SIG-M5 treated with dmso at 0.1 percent for 504 hours (cell line): ENCODE data around the gene KCNC2.
"Not testable (repeated sequence)": the region's sequence is repeated elsewhere in the genome, so short reads cannot be mapped to it uniquely, and the experiment has no call there.

ENCODE experiments used
- DNase-seq: peaks from one replicate; lab custom pipeline; 2025; ENCODE audit not compliant: unreplicated experiment; lab: John Stamatoyannopoulos, UW

Gene KCNC2

GRCh38 chr12:75209812-75210138, at the start of gene KCNC2:
Gene KCNC2, minus strand, starts transcription at chr12:75209839.
- no peak for DNase-seq

GRCh38 chr12:75259143-75259542, 49.5 kb upstream of the KCNC2 start:
- no peak for DNase-seq

DNA sequence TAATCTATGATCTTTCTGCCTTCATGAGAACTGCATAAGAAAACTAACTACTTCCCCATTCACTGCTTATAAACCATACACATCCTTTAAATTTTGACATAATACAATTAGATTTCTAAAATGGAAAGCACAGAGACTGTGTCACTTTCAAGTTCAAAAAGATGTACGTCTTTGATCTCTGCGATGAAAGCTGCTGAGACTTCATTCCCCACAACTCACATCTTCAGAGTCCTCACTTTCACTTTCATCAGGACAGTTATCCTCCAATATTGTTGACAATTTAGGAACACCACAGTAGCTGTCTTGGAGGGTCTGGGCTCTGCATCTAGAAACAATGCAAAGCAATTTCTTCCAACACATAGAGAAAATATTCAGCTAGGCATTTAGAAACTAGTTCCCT, 47.9 kb upstream of the KCNC2 start:
- DNase-seq: no peak

GRCh38 chr12:75245108-75245507, 35.5 kb upstream of the KCNC2 start:
- no peak for DNase-seq

DNA sequence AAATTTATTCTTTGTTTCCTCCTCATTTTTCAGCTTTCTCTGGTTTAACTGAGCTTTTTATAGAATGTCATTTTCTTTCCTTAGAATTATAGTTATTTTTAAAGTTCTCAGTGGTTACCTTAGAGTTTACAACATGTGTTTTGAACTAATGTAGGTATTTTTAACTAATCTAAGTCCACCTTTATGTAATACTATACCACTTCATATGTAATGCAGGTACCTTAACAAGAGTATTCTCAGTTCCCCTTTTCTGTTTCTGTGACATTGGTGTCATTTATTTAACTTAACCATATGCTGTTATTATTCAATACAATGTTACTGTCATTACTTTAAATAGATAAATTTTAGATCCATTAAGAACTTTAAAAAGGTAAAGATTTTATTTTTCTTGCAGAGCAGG, 30.3 kb upstream of the KCNC2 start:
- DNase-seq: no peak

DNA sequence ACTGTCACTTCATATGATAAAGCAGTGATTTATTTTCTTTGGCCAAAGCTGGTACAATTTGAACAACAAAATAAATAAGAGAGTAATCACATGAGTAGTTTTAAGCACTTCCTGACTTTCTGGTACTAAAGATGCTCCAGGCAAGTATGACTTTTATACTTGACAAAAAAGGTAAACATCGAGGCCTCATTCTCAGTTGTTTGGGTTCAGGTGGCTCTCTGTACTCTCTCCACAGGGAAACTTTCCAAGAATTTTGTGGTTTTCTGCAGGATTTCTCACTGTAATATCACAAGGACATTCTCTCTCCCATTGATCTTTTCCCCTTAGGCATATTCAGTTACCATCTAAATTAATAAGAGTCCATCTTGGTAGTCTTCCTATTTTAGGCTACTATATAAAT, 26.6 kb upstream of the KCNC2 start:
- DNase-seq: peak; percentile 15

- DNase-seq: no peak
Measured at GRCh38 chr12:75227132-75227531, 17.5 kb upstream of the KCNC2 start.

DNA sequence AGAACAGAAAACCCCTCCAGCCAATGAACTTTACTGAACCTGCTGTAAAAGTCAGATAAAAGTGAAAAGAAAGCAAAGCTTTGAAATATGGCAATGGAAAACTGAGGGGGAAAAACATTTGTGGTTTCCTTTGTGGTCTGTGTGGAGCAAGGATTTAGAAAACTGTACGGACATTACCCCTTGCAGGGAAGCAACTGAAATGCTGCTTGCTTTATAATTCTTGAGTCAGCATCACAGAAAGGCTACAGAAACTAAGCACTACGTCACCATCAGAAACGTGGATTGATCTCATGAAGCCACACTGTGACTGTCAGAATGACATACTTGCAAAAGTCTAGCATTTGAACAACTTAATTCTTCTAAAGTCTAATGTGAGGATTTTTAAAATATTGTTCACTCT, 2.4 kb upstream of the KCNC2 start:
- DNase-seq: no peak

- no peak for DNase-seq
Measured at GRCh38 chr12:75208856-75209811, 505 bp downstream of the KCNC2 start.

DNA sequence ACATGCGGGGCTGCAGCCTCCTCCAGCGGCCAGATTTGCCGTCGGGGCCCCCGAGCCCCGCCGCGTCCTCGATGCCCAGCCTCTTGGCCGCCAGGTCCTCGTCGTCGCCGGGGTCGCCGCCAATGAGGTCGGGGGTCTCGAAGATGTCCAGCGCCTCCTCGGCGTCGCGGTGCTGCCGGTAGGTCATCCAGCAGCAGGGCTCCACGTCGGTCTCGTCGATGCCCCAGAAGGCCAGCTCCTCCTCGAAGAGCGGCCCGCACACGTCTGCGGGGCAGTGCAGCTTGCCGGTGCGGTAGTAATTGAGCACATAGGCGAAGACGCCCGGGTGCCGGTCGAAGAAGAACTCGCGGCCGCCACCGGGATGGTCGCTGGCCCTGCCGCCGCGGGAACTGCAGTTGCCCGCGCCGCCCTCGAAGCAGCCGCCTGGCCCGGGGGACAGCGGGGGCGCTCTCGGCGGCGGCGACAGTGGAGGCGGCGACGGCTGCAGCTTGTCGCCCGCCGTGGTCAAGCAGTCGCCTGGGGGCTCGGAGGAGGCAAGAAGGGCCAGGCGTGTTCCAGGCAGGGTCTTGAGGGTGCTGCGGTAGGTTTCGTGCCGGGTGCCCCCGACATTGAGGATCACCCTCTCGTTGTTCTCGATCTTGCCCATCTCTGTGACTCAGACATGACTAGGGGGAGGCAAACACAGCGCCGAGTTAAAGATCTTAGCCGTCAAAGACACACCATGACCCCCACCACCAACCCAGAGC, 2.1 kb downstream of the KCNC2 start:
- no peak for DNase-seq

DNA sequence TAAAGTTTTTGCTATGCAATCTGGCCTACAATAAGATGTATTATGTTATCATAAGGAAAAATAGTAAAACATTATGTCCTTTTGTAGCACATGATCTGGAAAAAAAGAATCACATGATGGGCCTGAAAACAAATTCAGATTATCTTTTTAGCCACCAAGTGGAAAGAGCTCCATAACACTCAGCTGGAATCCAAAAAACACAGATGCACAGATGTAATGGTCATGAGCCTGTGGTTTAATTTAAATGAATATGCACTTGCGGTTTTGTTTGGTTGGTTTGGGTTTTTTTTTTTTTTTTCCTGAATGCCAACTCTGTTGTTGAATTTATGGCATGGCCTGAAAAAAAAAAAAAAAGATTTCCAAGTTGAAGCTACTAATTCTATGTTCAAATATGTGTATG, 4.1 kb downstream of the KCNC2 start:
- DNase-seq: no peak

DNA sequence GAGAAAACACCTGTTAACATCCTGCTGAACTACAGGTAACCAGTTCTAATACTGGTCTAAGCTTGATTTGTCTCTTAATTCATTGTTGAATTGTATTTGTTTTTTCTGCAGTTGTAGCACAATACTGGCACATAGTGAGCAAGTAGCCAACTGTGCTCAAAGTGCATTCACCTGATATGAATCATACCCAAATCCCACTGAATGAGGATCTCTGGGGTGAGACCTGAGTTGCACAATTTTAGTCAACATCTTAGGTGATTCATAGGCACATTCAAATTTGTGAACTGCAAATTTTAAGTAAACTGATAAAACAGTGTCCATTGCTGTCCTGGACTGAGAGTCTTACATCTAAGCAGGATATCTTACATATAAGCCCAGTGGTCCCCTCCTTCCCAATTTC, 12.8 kb downstream of the KCNC2 start:
- DNase-seq: no peak

GRCh38 chr12:75196408-75196807, 13.2 kb downstream of the KCNC2 start:
- DNase-seq: no peak

- DNase-seq: no peak
Measured at GRCh38 chr12:75194250-75194649, 15.4 kb downstream of the KCNC2 start.

DNA sequence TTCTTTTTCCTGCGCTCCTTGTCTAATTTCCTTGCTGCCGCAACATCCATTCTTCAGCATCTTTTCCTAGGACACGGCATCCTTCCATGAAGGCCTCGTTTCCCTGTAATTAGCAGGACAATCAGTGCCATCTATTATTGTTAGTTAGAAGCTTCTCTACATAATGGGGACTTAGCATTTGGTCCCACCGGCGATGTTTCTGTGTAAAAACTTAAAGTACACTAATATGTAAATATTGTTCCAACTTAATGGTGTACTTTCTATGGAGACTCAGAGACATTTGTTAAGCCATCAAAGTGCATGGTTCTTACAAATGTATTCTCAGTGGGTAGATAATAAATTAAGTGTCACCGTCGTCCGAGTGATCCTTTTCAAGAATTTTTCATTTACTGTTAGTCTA, 17.4 kb downstream of the KCNC2 start:
- DNase-seq: no peak

- DNase-seq: no peak
Measured at GRCh38 chr12:75190846-75191245, 18.8 kb downstream of the KCNC2 start.

GRCh38 chr12:75185881-75186280, 23.8 kb downstream of the KCNC2 start:
- DNase-seq: not testable (repeated sequence)

DNA sequence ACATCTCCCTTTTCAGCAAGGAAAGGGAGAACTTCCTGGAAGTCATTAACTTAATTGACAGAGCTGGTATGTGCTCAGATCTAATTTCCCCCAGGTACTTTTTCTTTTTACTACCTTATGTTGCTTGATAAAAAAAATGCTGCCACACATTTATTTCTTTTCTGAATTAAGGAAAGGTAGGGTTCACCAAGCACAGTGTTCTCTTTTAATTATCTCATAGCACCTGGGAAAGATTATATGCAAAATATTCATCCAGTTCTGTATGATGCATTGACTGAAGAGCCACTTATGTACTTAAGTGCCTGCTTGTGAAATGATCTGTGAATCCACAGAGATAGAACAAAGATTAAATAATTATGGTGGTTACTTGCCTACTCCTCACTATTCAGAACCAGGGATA, 25.1 kb downstream of the KCNC2 start:
- no peak for DNase-seq

- DNase-seq: no peak
Measured at GRCh38 chr12:75183967-75184366, 25.7 kb downstream of the KCNC2 start.

DNA sequence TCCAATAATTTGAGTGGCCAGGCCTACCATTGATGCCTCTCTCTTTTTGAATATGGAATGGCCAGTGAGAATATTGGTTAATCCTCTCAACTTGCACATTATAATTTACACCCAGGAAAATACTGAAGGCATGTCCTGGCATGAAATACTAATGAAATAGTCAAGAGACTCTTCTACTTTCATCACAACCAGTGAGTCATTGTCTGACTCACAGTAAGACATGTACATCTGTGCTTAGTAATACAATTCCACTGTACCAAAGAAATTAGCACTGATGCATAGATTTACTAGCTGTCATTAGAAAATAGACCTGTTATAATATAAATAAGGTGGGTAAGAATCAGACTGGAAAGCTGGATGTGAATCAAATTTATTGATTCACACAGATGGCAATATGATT, 31.6 kb downstream of the KCNC2 start:
- peak; percentile 52 for DNase-seq

GRCh38 chr12:75172611-75173010, 37.0 kb downstream of the KCNC2 start:
- no peak for DNase-seq

DNA sequence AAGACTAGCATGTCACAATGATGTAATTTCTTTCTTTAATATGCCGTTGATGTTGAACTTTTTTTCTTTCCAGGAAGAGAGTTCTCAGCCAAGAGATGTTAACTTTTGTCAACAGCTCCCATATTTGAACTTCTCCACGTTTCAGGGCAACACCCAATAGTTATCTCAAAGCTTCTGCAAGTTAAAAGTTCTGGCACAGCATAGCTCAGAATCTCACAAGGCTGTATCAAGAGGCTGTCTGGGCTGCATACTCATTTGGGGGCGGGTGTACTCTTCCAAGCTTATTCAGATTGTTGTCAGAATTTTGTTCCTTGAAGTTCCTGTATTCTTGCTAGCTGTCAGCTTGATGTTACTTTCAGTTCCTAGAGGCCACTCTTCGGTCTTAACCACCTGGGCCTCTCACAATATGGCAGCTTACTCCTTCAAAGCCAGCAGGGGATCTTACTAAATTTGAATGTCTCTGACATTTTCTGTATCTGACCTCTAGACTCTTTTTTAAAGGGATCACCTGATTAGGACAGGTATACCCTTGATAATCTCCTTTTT, 38.9 kb downstream of the KCNC2 start:
- peak; percentile 32 for DNase-seq
